K562 (cell line): Measurements from ENCODE around the gene LCMT2. TPM values are rescaled to one million over a fixed set of nuclear protein-coding genes. Genes with fewer than 3 reads are reported as not detected.

ENCODE experiments used
- BRF1 ChIP-seq: IDR thresholded peaks from 3 replicates; pipeline ENCODE4 v1.6.1; 2011; ENCODE audit warnings: borderline replicate concordance, mild to moderate bottlenecking; ENCODE audit not compliant: insufficient read length; ENCODE audit errors: extremely low read depth
- FOXK1 ChIP-seq: sonication (generic); formaldehyde crosslinking; IDR thresholded peaks from 2 replicates; pipeline ENCODE4 v1.8.0; 2022; ENCODE audit warnings: missing genetic modification reagents, mild to moderate bottlenecking, borderline replicate concordance
- HDAC1 ChIP-seq, 2 experiments: fragments of 450-650 bp; IDR thresholded peaks; 2 replicates each; pipeline ENCODE4 v1.6.1; 2016 to 2017; ENCODE audit warnings: inconsistent platforms in 1 of 2, mild to moderate bottlenecking in 1 of 2, moderate library complexity in 1 of 2
- MAZ ChIP-seq, 2 experiments: fragments of 450-650 bp in 1 of 2; sonication (generic) in 1 of 2; formaldehyde crosslinking; IDR thresholded peaks in 1 of 2; conservative IDR thresholded peaks in 1 of 2; 2 replicates each; pipeline versions ENCODE4 v1.4.0 to v1.5.0; 2020; ENCODE audit warnings: mild to moderate bottlenecking in 1 of 2, missing genetic modification reagents in 1 of 2
- MTA1 ChIP-seq: fragments of 450-650 bp; IDR thresholded peaks from 2 replicates; pipeline ENCODE4 v1.6.1; 2017; ENCODE audit warnings: borderline replicate concordance
- NCOR1 ChIP-seq: fragments of 450-650 bp; IDR thresholded peaks from 2 replicates; pipeline ENCODE4 v1.6.1; 2016; ENCODE audit warnings: mild to moderate bottlenecking, moderate library complexity
- NR2C1 ChIP-seq, 2 experiments: fragments of 450-650 bp; IDR thresholded peaks; 2 replicates each; pipeline ENCODE4 v1.6.1; 2017; ENCODE audit warnings: mild to moderate bottlenecking in 2 of 2, antibody characterized with exemption in 1 of 2, inconsistent platforms in 1 of 2, missing compliant biosample characterization in 1 of 2, missing genetic modification characterization in 1 of 2
- PHF20 ChIP-seq: fragments of 450-650 bp; IDR thresholded peaks from 2 replicates; pipeline ENCODE4 v1.6.1; 2018; ENCODE audit not compliant: partially characterized antibody
- RBFOX2 ChIP-seq: fragments of 200-400 bp; formaldehyde crosslinking; IDR thresholded peaks from 2 replicates; pipeline ENCODE4 v1.6.1; 2017; ENCODE audit warnings: low read depth, mild to moderate bottlenecking, low read length, moderate library complexity
- SAFB2 ChIP-seq: fragments of 200-400 bp; formaldehyde crosslinking; IDR thresholded peaks from 2 replicates; pipeline ENCODE4 v1.6.1; 2018; ENCODE audit warnings: borderline replicate concordance, low read length, low read depth, moderate library complexity; ENCODE audit not compliant: severe bottlenecking
- STAT5B ChIP-seq: fragments of 250-450 bp; sonication (Bioruptor Pico); IDR thresholded peaks from 2 replicates; pipeline ENCODE4 v1.8.0; 2021; ENCODE audit warnings: mild to moderate bottlenecking, inconsistent platforms
- XRCC3 ChIP-seq: fragments of 450-650 bp; IDR thresholded peaks from 2 replicates; pipeline ENCODE4 v1.6.1; 2017; ENCODE audit warnings: mild to moderate bottlenecking, moderate library complexity
- YY1 ChIP-seq, 3 experiments: IDR thresholded peaks; 2 replicates each; pipeline ENCODE4 v1.6.1; 2011; ENCODE audit warnings: low read length in 2 of 3, mild to moderate bottlenecking in 2 of 3, moderate library complexity in 2 of 3, borderline replicate concordance in 1 of 3, control low read depth in 1 of 3, low read depth in 1 of 3; ENCODE audit not compliant: insufficient read depth in 3 of 3, insufficient replicate concordance in 2 of 3, control insufficient read depth in 1 of 3, insufficient read length in 1 of 3; ENCODE audit errors: extremely low read depth in 1 of 3
- ZNF436 ChIP-seq: fragments of 250-450, 450-650 bp; sonication (Bioruptor Pico); formaldehyde crosslinking; IDR thresholded peaks from 2 replicates; pipeline ENCODE4 v1.7.0; 2020; ENCODE audit warnings: mild to moderate bottlenecking
- ZSCAN32 ChIP-seq: fragments of 450-650 bp; formaldehyde crosslinking; IDR thresholded peaks from 2 replicates; pipeline ENCODE4 v1.4.0; 2020; ENCODE audit warnings: mild to moderate bottlenecking, moderate library complexity
- polyA plus RNA-seq, 8 experiments: library from polyadenylated mRNA; depleted of rRNA in 4 of 8; stranded (reverse) in 5 of 8; unstranded in 3 of 8; fragments of >200 nt; fragmentation: Nextera tagmentation in 2 of 8; fragmentation: Illumina TruSeq in 1 of 8; extraction: Ambion mirVana in 2 of 8; extraction: Trizol in 1 of 8; gene quantifications; 2 replicates each; pipeline versions ENCODE4 v1.2.1 to v1.2.3, GENCODE V29; 2011 to 2014; ENCODE audit warnings: inconsistent platforms in 1 of 8, missing spikeins in 1 of 8
- total RNA-seq, 7 experiments: library from RNA; depleted of rRNA in 6 of 7; stranded (reverse); fragments of >200 nt in 6 of 7; fragmentation: Illumina TruSeq in 2 of 7; extraction: Trizol in 2 of 7; gene quantifications; 2 replicates each; pipeline versions ENCODE4 v1.2.1 to v1.2.3, GENCODE V29; 2011 to 2021; ENCODE audit warnings: low replicate concordance in 1 of 7
- TF ChIP-seq, protein P1 (sequence below): fragments of 450-650 bp; IDR thresholded peaks from 2 replicates; pipeline ENCODE4 v1.6.1; 2017; ENCODE audit warnings: antibody characterized with exemption
- TF ChIP-seq, protein P2 (sequence below), 2 experiments: IDR thresholded peaks; 2 replicates each; pipeline ENCODE4 v1.6.1; 2012; ENCODE audit warnings: improper control_type of control experiment in 2 of 2, low read depth in 2 of 2, low read length in 2 of 2, borderline replicate concordance in 1 of 2
- TF ChIP-seq, protein P3 (sequence below), 2 experiments: fragments of 450-650 bp in 1 of 2; IDR thresholded peaks; 2 replicates each; pipeline ENCODE4 v1.6.1; 2011 to 2017; ENCODE audit warnings: low read depth in 2 of 2, antibody characterized with exemption in 1 of 2, borderline replicate concordance in 1 of 2, low read length in 1 of 2, mild to moderate bottlenecking in 1 of 2, mixed read lengths in 1 of 2; ENCODE audit not compliant: control insufficient read depth in 1 of 2

Gene LCMT2
- total and polyA plus RNA-seq, 9 of the 15 experiments (the other 6 are each of a cell fraction or from before 2014, with no cell fraction given), result 2.5 to 22.3 (median 15.2) TPM

- TF ChIP-seq, protein P1, sequence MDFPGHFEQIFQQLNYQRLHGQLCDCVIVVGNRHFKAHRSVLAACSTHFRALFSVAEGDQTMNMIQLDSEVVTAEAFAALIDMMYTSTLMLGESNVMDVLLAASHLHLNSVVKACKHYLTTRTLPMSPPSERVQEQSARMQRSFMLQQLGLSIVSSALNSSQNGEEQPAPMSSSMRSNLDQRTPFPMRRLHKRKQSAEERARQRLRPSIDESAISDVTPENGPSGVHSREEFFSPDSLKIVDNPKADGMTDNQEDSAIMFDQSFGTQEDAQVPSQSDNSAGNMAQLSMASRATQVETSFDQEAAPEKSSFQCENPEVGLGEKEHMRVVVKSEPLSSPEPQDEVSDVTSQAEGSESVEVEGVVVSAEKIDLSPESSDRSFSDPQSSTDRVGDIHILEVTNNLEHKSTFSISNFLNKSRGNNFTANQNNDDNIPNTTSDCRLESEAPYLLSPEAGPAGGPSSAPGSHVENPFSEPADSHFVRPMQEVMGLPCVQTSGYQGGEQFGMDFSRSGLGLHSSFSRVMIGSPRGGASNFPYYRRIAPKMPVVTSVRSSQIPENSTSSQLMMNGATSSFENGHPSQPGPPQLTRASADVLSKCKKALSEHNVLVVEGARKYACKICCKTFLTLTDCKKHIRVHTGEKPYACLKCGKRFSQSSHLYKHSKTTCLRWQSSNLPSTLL, result no peak
- peak in 2 of 3 experiments; percentile 6 for TF ChIP-seq YY1 (IDR thresholded peaks at IDR 0.05; ENCODE audit: borderline replicate concordance in 1 of 3, control insufficient read depth in 1 of 3, extremely low read depth in 1 of 3, insufficient read depth in 3 of 3, insufficient read length in 1 of 3, insufficient replicate concordance in 2 of 3, low read depth in 1 of 3, low read length in 2 of 3)
- TF ChIP-seq ZSCAN32 (CRISPR knock-in tag), result no peak
- TF ChIP-seq, protein P2, sequence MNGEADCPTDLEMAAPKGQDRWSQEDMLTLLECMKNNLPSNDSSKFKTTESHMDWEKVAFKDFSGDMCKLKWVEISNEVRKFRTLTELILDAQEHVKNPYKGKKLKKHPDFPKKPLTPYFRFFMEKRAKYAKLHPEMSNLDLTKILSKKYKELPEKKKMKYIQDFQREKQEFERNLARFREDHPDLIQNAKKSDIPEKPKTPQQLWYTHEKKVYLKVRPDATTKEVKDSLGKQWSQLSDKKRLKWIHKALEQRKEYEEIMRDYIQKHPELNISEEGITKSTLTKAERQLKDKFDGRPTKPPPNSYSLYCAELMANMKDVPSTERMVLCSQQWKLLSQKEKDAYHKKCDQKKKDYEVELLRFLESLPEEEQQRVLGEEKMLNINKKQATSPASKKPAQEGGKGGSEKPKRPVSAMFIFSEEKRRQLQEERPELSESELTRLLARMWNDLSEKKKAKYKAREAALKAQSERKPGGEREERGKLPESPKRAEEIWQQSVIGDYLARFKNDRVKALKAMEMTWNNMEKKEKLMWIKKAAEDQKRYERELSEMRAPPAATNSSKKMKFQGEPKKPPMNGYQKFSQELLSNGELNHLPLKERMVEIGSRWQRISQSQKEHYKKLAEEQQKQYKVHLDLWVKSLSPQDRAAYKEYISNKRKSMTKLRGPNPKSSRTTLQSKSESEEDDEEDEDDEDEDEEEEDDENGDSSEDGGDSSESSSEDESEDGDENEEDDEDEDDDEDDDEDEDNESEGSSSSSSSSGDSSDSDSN (IDR thresholded peaks at IDR 0.05; ENCODE audit: borderline replicate concordance in 1 of 2, low read depth in 2 of 2, low read length in 2 of 2), result peak; percentile 32 to 50; a peak in 1 of 4 replicates
- no peak for TF ChIP-seq FOXK1
- no peak for TF ChIP-seq XRCC3
- no peak for TF ChIP-seq ZNF436 (CRISPR knock-in tag)
- TF ChIP-seq MAZ (CRISPR knock-in tag; conservative IDR thresholded peaks at IDR 0.05 in 1 of 2, IDR thresholded peaks at IDR 0.05 in 1 of 2), result 0 out of 4 replicates have a peak, but pooled peaks of 1 of the 2 experiments have one; percentile 7
- TF ChIP-seq RBFOX2, result no peak
- TF ChIP-seq PHF20, result peak; percentile 64
- TF ChIP-seq MTA1, result no peak
- no peak for TF ChIP-seq BRF1
- TF ChIP-seq HDAC1 (IDR thresholded peaks at IDR 0.05), result peak in 1 of 2 experiments; percentile 77; a peak in 1 of 4 replicates
- TF ChIP-seq, protein P3, sequence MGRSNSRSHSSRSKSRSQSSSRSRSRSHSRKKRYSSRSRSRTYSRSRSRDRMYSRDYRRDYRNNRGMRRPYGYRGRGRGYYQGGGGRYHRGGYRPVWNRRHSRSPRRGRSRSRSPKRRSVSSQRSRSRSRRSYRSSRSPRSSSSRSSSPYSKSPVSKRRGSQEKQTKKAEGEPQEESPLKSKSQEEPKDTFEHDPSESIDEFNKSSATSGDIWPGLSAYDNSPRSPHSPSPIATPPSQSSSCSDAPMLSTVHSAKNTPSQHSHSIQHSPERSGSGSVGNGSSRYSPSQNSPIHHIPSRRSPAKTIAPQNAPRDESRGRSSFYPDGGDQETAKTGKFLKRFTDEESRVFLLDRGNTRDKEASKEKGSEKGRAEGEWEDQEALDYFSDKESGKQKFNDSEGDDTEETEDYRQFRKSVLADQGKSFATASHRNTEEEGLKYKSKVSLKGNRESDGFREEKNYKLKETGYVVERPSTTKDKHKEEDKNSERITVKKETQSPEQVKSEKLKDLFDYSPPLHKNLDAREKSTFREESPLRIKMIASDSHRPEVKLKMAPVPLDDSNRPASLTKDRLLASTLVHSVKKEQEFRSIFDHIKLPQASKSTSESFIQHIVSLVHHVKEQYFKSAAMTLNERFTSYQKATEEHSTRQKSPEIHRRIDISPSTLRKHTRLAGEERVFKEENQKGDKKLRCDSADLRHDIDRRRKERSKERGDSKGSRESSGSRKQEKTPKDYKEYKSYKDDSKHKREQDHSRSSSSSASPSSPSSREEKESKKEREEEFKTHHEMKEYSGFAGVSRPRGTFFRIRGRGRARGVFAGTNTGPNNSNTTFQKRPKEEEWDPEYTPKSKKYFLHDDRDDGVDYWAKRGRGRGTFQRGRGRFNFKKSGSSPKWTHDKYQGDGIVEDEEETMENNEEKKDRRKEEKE (IDR thresholded peaks at IDR 0.05; ENCODE audit: borderline replicate concordance in 1 of 2, control insufficient read depth in 1 of 2, low read depth in 2 of 2, low read length in 1 of 2), result no peak
- no peak for TF ChIP-seq NCOR1
- no peak for TF ChIP-seq STAT5B
- TF ChIP-seq NR2C1 (IDR thresholded peaks at IDR 0.05), result no peak
- TF ChIP-seq NR2C1 (tag; IDR thresholded peaks at IDR 0.05), result no peak
- TF ChIP-seq SAFB2, result no peak
Measured at GRCh38 chr15:43370310-43370974, 40.1 kb upstream of the LCMT2 start (continued).
